ENCODE data around the gene GOLPH3L.
"Not testable (repeated sequence)": the region's sequence is repeated elsewhere in the genome, so short reads cannot be mapped to it uniquely, and the experiment has no call there.

GOLPH3L gene

DNA sequence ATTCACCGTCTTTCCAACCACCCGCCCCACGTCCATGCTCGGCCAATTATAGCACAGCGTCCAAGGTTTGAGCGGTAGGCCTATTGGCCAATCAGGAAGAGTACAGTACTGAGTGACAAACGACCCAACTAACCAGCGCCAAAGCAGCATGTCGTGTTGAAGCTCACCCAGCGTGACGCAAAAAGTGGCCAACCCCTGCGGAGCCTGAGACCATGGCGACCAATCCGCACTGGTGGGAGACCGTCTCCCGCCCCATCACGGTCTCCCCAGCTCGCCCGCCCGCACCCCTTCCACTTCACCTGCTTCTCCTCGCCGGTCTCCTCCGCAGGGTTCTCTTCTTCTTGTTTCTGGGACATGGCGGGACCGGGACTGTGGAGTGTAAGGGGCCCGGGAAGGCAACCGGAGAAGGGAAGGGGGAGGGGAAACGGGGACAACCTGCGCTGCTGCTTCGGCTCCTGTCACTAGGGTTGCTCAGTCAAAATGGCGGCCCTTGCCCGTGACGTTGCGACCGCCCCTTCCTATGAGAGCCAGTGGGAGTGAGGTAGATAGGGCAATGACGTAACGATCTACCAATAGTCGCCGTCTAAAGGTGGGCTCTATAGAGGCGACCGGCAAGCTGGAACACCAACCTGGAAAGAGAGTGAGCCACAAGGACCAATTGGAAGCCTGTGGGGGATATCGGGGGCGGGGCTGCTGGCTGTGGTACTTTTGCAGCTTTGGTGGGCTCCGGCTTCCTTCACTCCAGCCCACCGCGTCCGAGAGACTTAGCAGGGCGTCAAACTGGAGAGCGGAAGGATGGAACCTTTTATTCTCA, 67.6 kb downstream of the GOLPH3L start, which contains the start of gene ENSA:
TSS of gene ENSA (minus strand) at position 498 of the 814 bp plus-strand sequence. CDS start at position 356, 142 bp downstream.
- peak; percentile 88 for DNase-seq (ENCODE audit: low spot score)
- no peak for TF ChIP-seq CTCF (IDR thresholded peaks at IDR 0.05; ENCODE audit: extremely low read depth, missing control alignments)

DNA sequence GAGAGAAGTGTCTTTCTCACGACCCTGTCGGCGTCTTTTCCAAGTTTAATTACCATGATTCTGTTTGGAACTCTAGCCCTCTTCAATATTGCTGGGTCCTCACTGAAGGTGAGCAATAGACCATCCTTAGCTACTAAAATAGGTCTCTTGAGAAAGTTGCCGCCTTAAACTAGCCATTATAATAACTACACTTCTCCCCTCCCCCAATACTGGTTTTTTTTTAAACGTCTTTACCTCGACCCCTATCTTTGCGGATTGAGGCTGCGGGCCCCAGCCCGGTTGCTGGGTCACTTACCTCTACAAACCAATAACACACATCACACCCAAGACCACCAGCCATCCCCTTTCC, 68.2 kb downstream of the GOLPH3L start:
- no peak for TF ChIP-seq CTCF (IDR thresholded peaks at IDR 0.05; ENCODE audit: extremely low read depth, missing control alignments)
- DNase-seq (ENCODE audit: low spot score) = no peak

DNA sequence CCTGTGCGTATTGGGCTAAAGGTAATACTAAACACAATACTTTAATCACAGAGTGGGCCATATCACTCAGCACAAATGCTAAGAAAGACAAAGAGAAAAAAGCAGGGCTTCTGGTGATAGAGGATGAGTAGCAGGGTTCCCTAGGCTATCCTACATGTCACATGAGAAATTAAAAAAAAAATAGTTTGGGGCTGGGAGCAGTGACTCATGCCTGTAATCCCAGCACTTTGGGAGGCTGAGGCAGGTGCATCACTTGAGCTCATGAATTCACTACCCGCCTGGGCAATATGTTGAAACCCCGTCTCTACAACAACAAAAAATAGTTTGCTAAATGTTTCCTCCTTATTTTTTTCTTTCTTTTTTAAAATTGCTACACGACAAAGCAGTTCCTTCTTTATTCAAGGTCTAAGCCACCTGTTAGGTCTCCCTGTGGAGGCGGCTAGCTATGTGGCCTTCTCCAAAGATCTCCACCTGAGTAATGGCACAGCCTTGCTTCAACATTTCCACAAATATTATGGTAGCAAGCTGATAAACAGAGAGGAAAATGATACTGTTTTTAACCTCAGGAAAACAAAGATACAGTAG, 69.0 kb downstream of the GOLPH3L start:
- DNase-seq (ENCODE audit: low spot score) = no peak
- TF ChIP-seq CTCF (IDR thresholded peaks at IDR 0.05; ENCODE audit: extremely low read depth, missing control alignments) = no peak

DNA sequence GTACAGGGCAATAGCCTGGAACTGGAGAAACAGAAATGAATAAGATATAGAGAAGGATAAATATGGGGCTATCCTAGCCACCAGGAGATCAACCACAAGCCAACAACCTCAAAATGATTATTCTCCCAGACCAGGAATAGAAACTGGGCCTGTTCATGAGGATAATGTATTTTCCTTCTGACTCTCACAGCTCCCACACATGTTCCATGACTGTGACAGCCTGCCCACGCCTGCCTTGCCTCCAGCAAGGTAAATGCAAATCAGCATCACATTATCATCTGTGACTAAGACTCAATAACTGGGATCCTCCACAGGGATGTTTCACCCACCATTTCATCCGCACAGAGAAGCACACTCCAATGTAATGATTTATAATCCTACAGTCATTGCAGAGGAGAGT, 70.8 kb downstream of the GOLPH3L start:
- DNase-seq (ENCODE audit: low spot score) = no peak
- TF ChIP-seq CTCF (IDR thresholded peaks at IDR 0.05; ENCODE audit: extremely low read depth, missing control alignments) = no peak

- not testable (repeated sequence) for DNase-seq (ENCODE audit: low spot score)
Observed at GRCh38 chr1:150624546-150624945, 72.4 kb downstream of the GOLPH3L start.

DNA sequence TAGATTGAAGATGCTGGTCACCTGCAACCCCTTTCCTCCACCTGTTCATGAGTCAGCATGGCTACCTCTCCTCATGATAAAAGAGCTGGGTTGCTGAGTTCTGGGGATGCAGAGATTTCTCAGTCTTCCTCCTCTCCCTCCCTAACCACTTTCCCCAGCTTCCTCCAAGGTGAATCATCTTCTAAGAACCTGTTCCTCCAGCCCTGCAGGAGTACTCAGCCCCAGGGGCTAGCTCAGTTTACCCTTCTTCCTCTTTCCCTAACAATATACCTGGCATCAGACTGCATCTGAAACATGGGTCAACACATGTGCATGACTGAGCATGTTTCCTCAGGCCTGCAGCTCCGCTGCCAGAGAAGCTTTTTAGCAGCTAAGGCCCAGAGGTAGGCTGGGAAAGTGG, 72.8 kb downstream of the GOLPH3L start:
- DNase-seq (ENCODE audit: low spot score) = not testable (repeated sequence)

DNA sequence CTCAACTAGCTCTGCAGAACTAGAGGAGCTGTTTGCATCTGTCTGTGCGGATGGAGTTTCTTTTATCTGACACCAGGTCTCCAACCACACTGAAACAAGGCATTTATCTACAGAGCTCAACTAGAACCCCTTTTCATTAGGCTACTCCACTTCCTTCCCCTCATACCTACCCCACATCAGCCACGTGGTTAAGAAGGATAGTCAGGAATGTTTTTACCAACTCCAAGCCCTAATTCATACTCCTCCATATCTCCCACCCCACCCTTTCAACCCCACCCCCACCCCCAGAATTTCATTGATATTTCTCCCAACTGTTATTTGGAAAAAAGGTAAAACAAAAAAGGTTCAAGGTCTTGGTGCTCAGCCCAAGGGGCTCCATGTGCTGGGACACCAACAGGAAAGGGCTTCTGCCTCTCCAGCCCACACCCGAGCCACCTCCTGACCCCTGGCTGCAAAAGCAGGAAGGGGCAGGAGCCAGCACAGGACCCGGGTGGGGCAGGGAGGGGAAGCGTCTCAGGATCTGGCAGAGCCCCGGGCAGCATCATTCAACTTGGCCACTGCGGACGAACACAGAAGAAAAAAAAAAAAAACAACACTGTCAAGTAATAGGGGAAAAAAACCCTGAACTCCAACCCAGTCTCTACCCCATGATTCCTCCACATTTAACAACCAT, 74.5 kb downstream of the GOLPH3L start:
- DNase-seq (ENCODE audit: low spot score) = peak; percentile 23
- TF ChIP-seq CTCF (IDR thresholded peaks at IDR 0.05; ENCODE audit: extremely low read depth, missing control alignments) = no peak

DNA sequence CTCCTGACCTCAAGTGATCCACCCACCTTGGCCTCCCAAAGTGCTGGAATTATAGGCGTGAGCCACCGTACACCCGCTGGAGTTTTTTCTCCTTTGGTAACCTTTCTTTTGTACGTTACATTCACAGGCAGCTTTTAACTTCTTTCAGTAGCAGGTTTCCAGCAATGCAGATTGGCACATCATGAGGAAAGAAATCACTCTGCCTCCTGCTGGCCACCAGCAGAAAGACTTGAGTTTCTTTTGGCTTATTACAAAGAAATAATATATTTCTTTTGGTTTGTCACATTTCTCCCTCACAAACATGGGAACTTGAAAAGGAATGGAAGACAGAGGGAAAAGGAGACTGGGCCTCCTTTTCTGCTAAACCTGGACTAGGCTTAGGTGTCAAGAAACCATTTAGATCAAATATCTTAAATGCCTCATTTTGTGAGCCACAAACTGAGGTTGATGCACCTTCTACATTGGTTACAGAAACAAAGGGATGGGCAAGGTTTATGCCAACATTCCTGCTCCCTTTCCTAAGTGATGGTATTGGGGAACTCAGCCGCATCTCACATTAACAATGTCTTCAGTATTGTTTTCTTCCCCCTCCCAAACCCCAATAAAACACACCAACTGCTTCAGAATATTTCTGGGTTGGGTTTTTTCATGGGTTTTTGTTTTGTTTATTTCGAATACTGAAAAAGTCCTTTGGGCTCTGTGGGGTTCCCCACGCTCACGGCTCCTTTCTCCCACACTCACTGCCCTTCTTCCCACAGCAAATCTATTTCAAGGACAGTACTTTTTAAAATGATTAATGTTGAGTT, 75.3 kb downstream of the GOLPH3L start:
- peak; percentile 46 for DNase-seq (ENCODE audit: low spot score)
- TF ChIP-seq CTCF (IDR thresholded peaks at IDR 0.05; ENCODE audit: extremely low read depth, missing control alignments) = peak; percentile 58

Data from GM20000 (cell line).